GM12878 (cell line): ENCODE data around the gene PTBP1. TPM values are rescaled to one million over a fixed set of nuclear protein-coding genes. Genes with fewer than 3 reads are reported as not detected.

Experiments used
- ATAC-seq: fragments of 200-7000 bp; cut with Tn5 transposase; 3 replicates; pipeline ENCODE4 v1.9.1; 2020; ENCODE audit warnings: mild to moderate bottlenecking, moderate library complexity
- BruUV-seq: library from RNA; stranded (reverse); fragments of 400-500 nt; replicated peaks from 2 replicates; lab custom pipeline; 2021; lab: Mats Ljungman, UMichigan
- CTCF ChIA-PET: fragments of 300-600 bp; sonication (Branson Sonifier 250); formaldehyde crosslinking; extraction: SDS; loops from one replicate; lab custom pipeline; 2021; ENCODE audit warnings: inconsistent platforms; lab: Yijun Ruan, JAX
- POLR2A ChIA-PET: fragments of 350-600 bp; formaldehyde crosslinking; extraction: SDS; loops from one replicate; lab custom pipeline; 2021; ENCODE audit warnings: inconsistent platforms; lab: Charles Lee
- RAD21 ChIA-PET: fragments of 300-600 bp; sonication (Branson Sonifier 250); formaldehyde crosslinking; loops from one replicate; lab custom pipeline; 2023; ENCODE audit warnings: antibody characterized with exemption; ENCODE audit not compliant: unreplicated experiment; lab: Charles Lee
- SMC1A ChIA-PET: fragments of 300-600 bp; sonication (Branson Sonifier 250); formaldehyde crosslinking; loops from one replicate; lab custom pipeline; 2023; ENCODE audit not compliant: unreplicated experiment, uncharacterized antibody; lab: Charles Lee
- DNase-seq: peaks from one replicate; pipeline ENCODE4 v3.0.0-alpha.2; 2011; ENCODE audit warnings: low read depth, low spot score
- FAIRE-seq: peaks from 3 replicates; lab custom pipeline; 2011; peaks lifted over from hg19 to GRCh38; lab: Jason Lieb, UNC
- H2AFZ ChIP-seq: 2 replicates; pipeline ENCODE4 v1.6.0; 2011; ENCODE audit warnings: low read depth, low read length, control low read depth; ENCODE audit not compliant: control insufficient read depth
- H3K27ac ChIP-seq: 2 replicates; pipeline ENCODE4 v1.5.1; 2011; ENCODE audit warnings: control low read depth; ENCODE audit not compliant: control insufficient read depth, insufficient read depth
- H3K27me3 ChIP-seq, 2 experiments: replicated peaks in 1 of 2; 2 replicates each; pipeline versions ENCODE4 v1.6.0 to v1.6.1; 2011; ENCODE audit warnings: low read length in 1 of 2; ENCODE audit not compliant: control insufficient read depth in 2 of 2, insufficient read depth in 2 of 2
- H3K36me3 ChIP-seq, 2 experiments: 2 replicates each; pipeline ENCODE4 v1.5.1; 2011; ENCODE audit warnings: low read length in 1 of 2; ENCODE audit not compliant: control insufficient read depth in 2 of 2, insufficient read depth in 2 of 2
- H3K4me1 ChIP-seq: 2 replicates; pipeline ENCODE4 v1.6.1; 2011; ENCODE audit warnings: mild to moderate bottlenecking, low read length, moderate library complexity, mixed read lengths; ENCODE audit not compliant: control insufficient read depth, insufficient read depth
- H3K4me2 ChIP-seq: 2 replicates; pipeline ENCODE4 v1.6.0; 2011; ENCODE audit warnings: control low read depth; ENCODE audit not compliant: control insufficient read depth, insufficient read depth
- H3K4me3 ChIP-seq: fragments of 200-600 bp; sonication (generic); 2 replicates; pipeline ENCODE4 v1.5.1; 2016
- H3K79me2 ChIP-seq: 2 replicates; pipeline ENCODE4 v1.6.0; 2011; ENCODE audit warnings: low read length; ENCODE audit not compliant: control insufficient read depth, insufficient read depth
- H3K9ac ChIP-seq: 2 replicates; pipeline ENCODE4 v1.8.0; 2011; ENCODE audit warnings: low read length, control low read depth, mixed read lengths; ENCODE audit not compliant: control insufficient read depth, insufficient read depth
- H3K9me3 ChIP-seq: replicated peaks from 3 replicates; pipeline ENCODE4 v1.5.1; 2011; ENCODE audit warnings: mild to moderate bottlenecking, low read length; ENCODE audit not compliant: control insufficient read depth, insufficient read depth
- H4K20me1 ChIP-seq: 2 replicates; pipeline ENCODE4 v1.6.0; 2011; ENCODE audit not compliant: control insufficient read depth, insufficient read depth
- HCFC1 ChIP-seq: fragments of 150-350 bp; IDR thresholded peaks from 2 replicates; pipeline ENCODE4 v1.6.1; 2014; ENCODE audit warnings: low read length
- KAT2A ChIP-seq: conservative IDR thresholded peaks from 2 replicates; pipeline ENCODE4 v1.6.1; 2011; ENCODE audit warnings: low read depth, low read length; ENCODE audit not compliant: control insufficient read depth
- LARP7 ChIP-seq: fragments of 450-650 bp; IDR thresholded peaks from 2 replicates; pipeline ENCODE4 v1.6.1; 2017; ENCODE audit warnings: mild to moderate bottlenecking
- NR2F1 ChIP-seq: fragments of 450-650 bp; conservative IDR thresholded peaks from 2 replicates; pipeline ENCODE4 v1.6.1; 2017; ENCODE audit warnings: mild to moderate bottlenecking
- POLR2A ChIP-seq: IDR thresholded peaks from 2 replicates; pipeline ENCODE4 v1.6.1; 2011; ENCODE audit warnings: low read depth, mild to moderate bottlenecking, low read length
- POLR2AphosphoS5 ChIP-seq: IDR thresholded peaks from 2 replicates; pipeline ENCODE4 v1.6.1; 2011; ENCODE audit warnings: mild to moderate bottlenecking, low read length, inconsistent platforms
- WGBS: methylation state at CpG from one replicate; pipeline ENCODE4 v1.1.6; 2016; ENCODE audit warnings: low lambda C conversion rate; ENCODE audit not compliant: insufficient replicate concordance, insufficient coverage; ENCODE audit errors: missing lambda C conversion rate; 5-methylcytosine and 5-hydroxymethylcytosine counted together
- in situ Hi-C: fragments of 300-500 bp; cut with MboI; formaldehyde crosslinking; loops from 9 replicates; pipeline ENCODE4 v1.14.3; 2018; ENCODE audit warnings: mixed read lengths
- intact Hi-C: fragments of 100-400 bp; cut with micrococcal nuclease; formaldehyde crosslinking; loops from one replicate; pipeline ENCODE4 v1.14.2; 2022; ENCODE audit not compliant: unreplicated experiment
- polyA plus RNA-seq, 11 experiments: library from polyadenylated mRNA; depleted of rRNA in 4 of 11; unstranded in 6 of 11; stranded (reverse) in 5 of 11; fragments of >200 nt; fragmentation: Nextera tagmentation in 4 of 11; fragmentation: Illumina TruSeq in 1 of 11; extraction: Ambion mirVana in 4 of 11; extraction: Trizol in 1 of 11; gene quantifications; 1 replicate in 1 of 11; 2 replicates in 10 of 11; pipeline versions ENCODE4 v1.2.1 to v1.2.3, GENCODE V29; 2011 to 2016; ENCODE audit warnings: inconsistent platforms in 2 of 11, missing spikeins in 2 of 11, low read depth in 1 of 11
- total RNA-seq, 4 experiments: library from RNA; depleted of rRNA in 3 of 4; stranded (reverse); fragments of >200 nt in 3 of 4; fragmentation: Illumina TruSeq in 1 of 4; extraction: Trizol in 1 of 4; gene quantifications; 2 replicates each; pipeline versions ENCODE4 v1.2.1 to v1.2.3, GENCODE V29; 2013 to 2021
- TF ChIP-seq, protein P1 (sequence below): IDR thresholded peaks from 2 replicates; pipeline ENCODE4 v1.6.1; 2011; ENCODE audit warnings: low read depth, mild to moderate bottlenecking, low read length, moderate library complexity, borderline replicate concordance; ENCODE audit errors: extremely low read depth

Gene PTBP1
- total and polyA plus RNA-seq, 10 of the 15 experiments (the other 5 are each of a cell fraction or from before 2014, with no cell fraction given), result 13.1 to 532 (median 217) TPM

DNA sequence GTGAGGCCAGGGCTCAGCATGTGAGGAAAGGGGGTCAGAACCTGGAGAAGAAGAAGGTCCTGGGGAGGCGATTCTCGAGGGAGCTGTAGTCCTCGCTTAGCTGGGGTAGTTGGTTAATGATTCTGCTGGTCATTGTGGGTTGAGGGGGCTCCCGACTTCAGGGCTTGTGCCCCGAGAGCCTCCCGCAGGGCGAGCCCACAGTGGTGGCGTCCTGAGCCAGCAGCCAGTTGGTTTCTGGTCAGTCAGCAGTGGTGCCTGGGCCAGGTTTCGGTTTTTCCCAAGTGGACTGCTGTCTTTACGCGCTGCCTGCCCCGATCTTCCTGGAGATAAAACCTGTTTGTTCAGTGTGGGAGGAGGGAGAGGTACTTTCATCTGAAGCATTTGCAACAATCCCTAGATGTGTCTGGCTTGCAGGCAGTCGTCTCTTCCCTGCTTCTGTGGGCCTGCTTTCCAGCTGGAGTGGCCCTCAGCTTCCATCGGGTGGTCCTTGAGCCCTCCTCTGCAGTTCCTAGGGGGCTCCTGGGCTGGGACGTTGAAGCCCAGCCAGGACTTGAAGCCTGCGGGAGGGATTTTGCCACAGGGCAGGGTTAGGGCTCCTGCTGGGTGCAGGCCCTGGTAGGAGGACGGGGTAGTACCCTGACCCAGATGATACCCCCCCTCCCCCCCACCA lies 3.2 kb downstream of the PTBP1 start:
- ChIA-PET SMC1A (no interaction called here), POLR2A (no interaction called here), CTCF (interaction anchor here (1.1 kb wide), 1 partner anchor 31 kb away, joined by 3 read pairs; no protein-coding TSS in a partner anchor), RAD21 (no interaction called here)
- H4K20me1 ChIP-seq, result peaks cover 38% of the 10 kb centered on the region
- in situ Hi-C loops (no loop called here), intact Hi-C loops (no loop called here)
- H3K4me1 ChIP-seq, result peaks cover 7% of the 10 kb centered on the region; the same call in 1 of the 2 replicates
- BruUV-seq, result TSS peak; percentile 51
- 66% methylated on average over 17 of the region's 17 CpGs for WGBS
- H2AFZ ChIP-seq, result no peak overlapping the region
- peak overlapping the region; percentile 85 for H3K4me2 ChIP-seq
- peak overlapping the region; percentile 92 for H3K4me3 ChIP-seq
- FAIRE-seq (no peak), DNase-seq (no peak), ATAC-seq (no peak)
- no peaks in the 10 kb centered on the region for H3K27me3 ChIP-seq
- TF ChIP-seq POLR2AphosphoS5 (peak; percentile 54; the same call in 1 of the 2 replicates), NR2F1 (no peak), POLR2A (peak; percentile 13), LARP7 (no peak)
- peak overlapping the region; percentile 33; the same call in 1 of the 2 replicates for H3K9ac ChIP-seq
- H3K79me2 ChIP-seq, result peaks cover 67% of the 10 kb centered on the region
- no peaks in the 10 kb centered on the region for H3K9me3 ChIP-seq
- H3K36me3 ChIP-seq, result peaks cover 17 to 54% of the 10 kb centered on the region in 2 experiments; a peak in 3 of 4 replicates
- H3K27ac ChIP-seq, result no peak overlapping the region

DNA sequence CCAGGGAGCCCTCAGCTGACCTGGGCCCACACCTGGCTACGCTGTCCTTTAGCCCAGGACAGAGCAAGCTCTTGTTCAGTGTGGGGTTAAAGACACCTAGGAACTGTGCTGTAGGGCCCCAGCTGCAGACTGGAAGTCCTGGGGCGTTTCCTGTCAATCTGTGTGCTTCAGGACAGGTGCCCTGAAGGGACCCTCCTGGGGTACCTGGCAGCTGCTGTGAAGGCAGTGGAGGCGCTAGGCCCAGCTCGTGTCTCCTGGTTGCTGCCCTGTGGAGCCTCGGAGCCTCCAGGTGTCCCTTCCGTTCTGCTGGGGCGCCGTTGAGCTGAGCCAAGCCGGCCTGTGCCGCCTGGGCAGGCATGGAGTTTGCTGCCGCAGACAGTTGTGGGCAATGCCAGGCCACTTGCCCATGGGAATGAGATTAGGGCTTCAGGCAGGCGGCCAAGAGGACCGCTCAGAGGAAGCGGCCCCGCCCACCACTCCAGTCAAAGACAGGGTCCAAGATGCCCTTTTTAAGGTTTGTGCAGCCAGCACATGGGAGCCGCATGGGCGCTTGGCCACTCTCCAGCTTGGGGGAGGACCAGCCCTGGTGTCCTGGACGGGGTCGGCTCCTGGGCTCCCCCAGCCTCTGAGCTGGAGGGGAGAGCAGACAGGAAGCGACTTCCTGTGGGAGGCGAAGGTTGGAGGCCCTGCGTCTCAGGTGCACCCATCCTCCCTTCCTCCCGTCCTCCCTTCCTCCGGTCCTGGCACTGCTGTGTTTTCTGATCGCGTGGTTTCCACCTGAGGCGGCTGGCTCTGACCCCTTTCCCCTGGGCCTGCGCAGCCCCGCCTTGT lies 4.0 kb downstream of the PTBP1 start:
- H4K20me1 ChIP-seq, result peaks cover 38% of the 10 kb centered on the region
- H3K27me3 ChIP-seq, result no peaks in the 10 kb centered on the region
- H3K9ac ChIP-seq, result no peak overlapping the region; the same call in 1 of the 2 replicates
- peaks cover 68% of the 10 kb centered on the region for H3K79me2 ChIP-seq
- H3K4me3 ChIP-seq, result peak overlapping the region; percentile 51; the same call in 1 of the 2 replicates
- WGBS, result 83% methylated on average over 24 of the region's 29 CpGs
- BruUV-seq, result no TSS peak
- FAIRE-seq (no peak), DNase-seq (no peak), ATAC-seq (no peak)
- intact Hi-C loops (no loop called here), in situ Hi-C loops (no loop called here)
- H3K9me3 ChIP-seq, result no peaks in the 10 kb centered on the region
- TF ChIP-seq, protein P1, sequence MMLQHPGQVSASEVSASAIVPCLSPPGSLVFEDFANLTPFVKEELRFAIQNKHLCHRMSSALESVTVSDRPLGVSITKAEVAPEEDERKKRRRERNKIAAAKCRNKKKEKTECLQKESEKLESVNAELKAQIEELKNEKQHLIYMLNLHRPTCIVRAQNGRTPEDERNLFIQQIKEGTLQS, result no peak
- TF ChIP-seq POLR2A (0 out of 2 replicates have a peak, but pooled peaks have one; percentile 53), POLR2AphosphoS5 (peak; percentile 65), HCFC1 (no peak), KAT2A (no peak)
- H3K36me3 ChIP-seq, result peaks cover 17 to 61% of the 10 kb centered on the region in 2 experiments; a peak in 3 of 4 replicates
- H3K27ac ChIP-seq, result no peak overlapping the region
- H2AFZ ChIP-seq, result no peak overlapping the region
- peak overlapping the region; percentile 85; the same call in 1 of the 2 replicates for H3K4me2 ChIP-seq
- ChIA-PET CTCF (interaction anchor here (1.1 kb wide), 1 partner anchor 31 kb away, joined by 3 read pairs; no protein-coding TSS in a partner anchor), POLR2A (no interaction called here), SMC1A (no interaction called here), RAD21 (no interaction called here)
- peaks cover 7% of the 10 kb centered on the region; the same call in 1 of the 2 replicates for H3K4me1 ChIP-seq
